Ureter (tissue), 1 donor: ENCODE results near the gene MLPH. TPM values are rescaled to one million over a fixed set of nuclear protein-coding genes. Genes with fewer than 3 reads are reported as not detected.
A peak's percentile ranks its signal among the peaks of the same experiment; 100 is the strongest.

Experiments used
- DNase-seq: peaks from one replicate; pipeline ENCODE4 v3.0.0-alpha.2; 2020; ENCODE audit warnings: low spot score
- total RNA-seq: library from RNA; stranded (reverse); gene quantifications from one replicate; pipeline ENCODE4 v1.2.4, GENCODE V29; 2023
- donor health status: DM: yes; HTN: yes; CAD: no.

The MLPH gene, protein sequence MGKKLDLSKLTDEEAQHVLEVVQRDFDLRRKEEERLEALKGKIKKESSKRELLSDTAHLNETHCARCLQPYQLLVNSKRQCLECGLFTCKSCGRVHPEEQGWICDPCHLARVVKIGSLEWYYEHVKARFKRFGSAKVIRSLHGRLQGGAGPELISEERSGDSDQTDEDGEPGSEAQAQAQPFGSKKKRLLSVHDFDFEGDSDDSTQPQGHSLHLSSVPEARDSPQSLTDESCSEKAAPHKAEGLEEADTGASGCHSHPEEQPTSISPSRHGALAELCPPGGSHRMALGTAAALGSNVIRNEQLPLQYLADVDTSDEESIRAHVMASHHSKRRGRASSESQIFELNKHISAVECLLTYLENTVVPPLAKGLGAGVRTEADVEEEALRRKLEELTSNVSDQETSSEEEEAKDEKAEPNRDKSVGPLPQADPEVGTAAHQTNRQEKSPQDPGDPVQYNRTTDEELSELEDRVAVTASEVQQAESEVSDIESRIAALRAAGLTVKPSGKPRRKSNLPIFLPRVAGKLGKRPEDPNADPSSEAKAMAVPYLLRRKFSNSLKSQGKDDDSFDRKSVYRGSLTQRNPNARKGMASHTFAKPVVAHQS
- total RNA-seq: 236 TPM

DNA sequence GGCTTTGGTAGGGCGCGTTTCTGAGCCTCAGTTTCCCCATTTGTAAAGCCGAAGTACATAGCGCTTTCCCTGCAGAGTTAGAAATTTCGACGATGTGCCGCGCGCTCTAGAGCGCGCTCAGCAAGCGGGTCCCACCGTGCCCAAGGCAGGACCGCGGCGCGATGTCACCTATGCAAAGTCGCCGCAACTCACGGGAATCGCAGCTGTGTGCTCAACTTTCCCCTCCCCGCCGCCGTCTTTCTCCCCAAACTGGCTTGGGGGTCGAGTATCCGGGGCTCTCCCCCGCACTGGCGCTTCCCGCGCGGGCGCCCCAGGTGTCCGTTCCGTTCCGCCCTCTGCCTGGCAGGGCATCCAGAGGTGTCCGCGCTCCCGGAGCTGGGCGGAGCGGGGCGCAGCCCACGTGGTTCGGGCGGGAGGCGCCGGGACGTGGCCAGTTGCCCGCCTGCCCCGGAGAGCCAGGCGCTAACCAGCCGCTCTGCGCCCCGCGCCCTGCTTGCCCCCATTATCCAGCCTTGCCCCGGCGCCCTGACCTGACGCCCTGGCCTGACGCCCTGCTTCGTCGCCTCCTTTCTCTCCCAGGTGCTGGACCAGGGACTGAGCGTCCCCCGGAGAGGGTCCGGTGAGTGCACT is at the start of gene MLPH:
Gene MLPH, plus strand, starts transcription at position 433 of the 630 bp plus-strand sequence. CDS start 6,176 bp downstream, outside the sequence.
- peak; percentile 72 for DNase-seq

DNA sequence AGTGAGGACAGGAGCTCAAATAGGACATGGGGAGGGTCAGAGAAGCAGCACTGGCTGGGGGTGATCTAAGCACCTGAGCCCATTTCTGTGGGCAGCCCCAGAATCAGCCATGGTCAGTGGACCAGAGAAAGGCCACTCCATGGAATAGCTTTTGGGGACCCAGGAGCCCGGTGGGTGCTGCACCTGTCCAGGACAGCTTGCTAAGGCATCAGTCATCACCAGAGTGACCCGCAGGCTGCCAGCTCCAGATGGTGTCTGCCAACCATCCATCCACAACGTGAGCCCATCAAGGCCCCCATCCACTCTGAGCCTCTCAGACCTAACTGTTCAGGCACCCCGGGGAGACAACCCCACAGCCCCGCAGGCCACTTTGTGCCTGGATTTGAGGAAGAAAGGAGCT is 49.5 kb upstream of the MLPH start:
- no peak for DNase-seq

DNA sequence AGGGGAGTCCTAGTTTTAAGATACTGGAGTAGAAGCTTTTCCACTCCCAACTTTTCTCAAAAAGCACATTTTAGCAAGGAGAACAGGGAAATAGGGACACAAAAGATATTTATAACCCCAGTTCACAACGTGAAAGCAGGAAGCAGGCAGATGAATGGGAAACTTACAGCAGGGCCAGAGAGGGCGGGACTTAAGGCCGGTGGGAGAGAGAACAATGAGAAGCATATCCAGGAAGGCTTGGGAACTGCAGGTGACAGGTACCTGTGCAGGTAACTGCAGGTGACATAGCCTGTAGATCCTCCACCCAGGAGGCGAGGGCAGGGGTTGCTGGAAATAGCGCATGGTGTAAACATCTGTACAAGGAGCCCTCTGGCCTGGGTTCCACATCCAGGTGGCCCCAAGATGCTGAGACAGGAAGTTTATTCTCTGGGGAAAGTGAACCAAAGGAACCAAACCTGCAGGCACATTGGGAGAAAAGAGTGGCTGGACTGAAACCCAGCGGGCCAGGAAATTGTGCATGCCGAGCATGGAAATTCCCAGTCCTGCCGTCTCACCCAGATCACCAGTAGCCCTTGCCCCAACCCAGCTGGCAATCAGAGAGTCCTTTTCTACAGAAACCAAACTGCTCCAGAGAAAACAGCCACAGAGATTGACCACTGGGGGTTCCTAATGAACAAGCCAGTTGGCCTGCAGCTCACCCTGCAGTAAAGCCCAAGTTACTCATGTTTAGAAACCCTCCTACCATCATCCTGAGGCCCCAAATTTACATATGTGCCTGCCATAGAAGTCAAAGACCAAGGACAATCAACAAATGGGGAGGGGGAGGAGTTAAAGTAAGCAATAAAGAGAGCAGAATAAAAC is 48.7 kb upstream of the MLPH start:
- no peak for DNase-seq

DNA sequence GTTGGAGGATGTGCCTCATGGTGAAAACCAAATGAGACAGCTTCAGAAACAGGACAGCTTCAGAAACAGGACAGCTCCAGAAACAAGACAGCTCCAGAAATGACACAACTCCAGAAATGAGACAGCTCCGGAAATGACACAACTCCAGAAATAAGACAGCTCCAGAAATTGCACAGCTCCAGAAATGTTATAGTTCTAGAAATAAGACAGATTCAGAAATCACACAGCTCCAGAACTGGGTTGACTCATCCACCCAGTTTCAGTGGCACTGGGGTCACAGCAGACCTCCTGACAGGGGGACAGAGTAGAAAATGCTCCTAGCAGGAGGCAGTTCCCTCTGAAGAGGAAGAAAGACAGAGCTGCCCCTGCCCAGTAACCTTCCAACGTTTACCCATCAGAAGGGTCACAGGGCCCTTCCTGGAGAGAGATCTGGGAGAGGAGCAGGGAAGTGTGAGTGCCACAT is 46.2 kb upstream of the MLPH start:
- DNase-seq: no peak

DNA sequence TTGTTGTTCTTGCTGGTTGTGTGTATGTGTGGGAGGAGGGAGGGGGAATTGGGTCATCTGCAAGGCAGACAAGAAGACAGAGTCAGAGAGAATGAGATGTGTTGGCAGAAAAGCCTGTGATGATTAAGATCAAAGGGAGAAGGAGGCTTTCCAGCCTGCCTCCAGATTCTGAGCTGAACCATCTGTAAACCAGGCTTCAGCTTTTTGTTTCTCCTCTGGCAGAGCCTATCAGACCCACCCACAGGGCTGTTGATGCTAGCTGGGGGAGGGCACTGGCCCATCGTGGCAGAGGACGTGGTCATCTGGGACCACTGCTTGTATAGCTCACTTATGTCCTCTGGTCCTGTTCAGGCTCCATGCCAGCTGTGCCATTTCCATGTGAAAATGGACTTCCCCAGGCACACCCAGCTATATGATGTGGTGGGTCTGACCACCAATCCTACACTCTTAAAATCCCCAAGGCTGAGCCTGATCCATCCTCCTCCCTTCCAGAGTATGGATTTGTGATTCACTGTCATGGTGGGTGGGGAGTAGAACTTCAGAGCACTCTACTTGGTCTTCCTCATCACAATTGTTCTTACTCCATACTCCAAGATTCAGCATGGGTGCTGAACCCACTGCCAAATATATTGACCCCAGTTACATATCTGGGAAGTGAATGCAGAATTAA is 45.3 kb upstream of the MLPH start:
- no peak for DNase-seq

DNA sequence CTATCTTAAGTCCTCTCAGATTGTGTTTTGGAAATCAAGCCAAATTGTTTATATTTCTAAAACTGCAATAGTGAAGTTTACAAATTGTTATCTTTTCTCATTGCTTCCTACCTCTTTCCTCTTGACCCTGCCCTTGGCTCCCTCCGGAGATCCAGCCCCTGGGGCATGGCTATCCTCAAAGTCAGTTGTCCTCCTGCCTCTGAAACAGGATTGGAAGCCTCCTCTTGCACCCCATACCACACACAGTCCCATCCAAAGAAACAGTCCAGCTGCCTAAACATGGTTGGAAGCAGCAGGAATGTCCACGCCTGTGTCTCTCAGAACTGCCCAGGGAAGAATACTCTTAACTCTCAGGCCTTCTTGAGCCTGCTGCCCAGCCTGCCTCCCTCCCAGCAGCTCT is 43.0 kb upstream of the MLPH start:
- no peak for DNase-seq

DNA sequence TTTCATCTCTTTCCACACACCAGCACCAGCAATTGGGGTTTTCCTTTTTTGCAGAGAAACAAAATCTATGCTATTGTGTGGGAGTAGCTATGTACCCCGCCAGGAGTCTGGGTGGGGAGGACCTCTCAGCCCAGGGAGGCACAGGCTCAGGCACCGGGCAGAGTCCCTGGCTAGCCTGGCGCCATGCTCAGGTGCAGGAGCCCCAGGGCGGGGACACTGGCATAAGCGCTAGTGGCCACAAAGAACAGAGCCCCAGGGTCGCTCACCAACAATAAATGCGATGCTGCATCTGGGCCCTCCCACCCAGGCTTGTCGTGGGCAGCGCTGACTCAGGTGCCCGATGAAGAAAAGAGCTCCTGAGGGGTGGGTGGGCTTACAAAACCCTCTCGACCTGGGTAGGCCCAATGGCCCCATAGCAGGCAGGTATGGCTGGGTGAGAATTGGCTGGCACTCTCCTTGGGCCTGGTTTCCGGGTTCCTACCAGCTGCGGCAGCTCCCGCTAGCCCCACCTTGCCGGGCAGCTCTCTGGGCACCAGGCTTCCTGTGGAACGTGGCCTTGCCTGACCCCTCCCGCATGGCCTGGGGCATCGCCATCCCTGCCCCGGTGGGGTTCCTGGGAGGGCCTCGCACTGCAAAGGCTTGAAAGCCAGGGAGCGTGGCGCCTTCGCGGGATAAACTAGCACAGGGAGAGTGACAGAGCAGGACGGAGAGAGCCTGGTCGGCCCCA is 41.3 kb upstream of the MLPH start:
- no peak for DNase-seq

DNA sequence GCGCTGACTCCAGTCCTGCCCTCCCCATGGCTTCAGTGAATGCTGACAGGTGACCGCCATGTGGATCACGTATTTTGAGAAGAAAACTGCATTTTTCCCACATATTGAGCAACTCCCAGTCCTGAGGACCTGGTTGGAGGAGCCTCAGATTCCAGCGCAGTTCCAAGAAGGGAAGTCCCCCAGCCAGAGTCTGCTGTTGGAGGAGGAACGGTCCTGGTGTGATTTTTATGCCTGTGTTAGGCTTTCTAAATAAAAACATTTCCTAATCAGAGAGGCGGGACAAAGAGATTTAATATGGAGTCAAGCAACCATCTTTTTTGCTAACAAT is 40.7 kb upstream of the MLPH start:
- DNase-seq: no peak

DNA sequence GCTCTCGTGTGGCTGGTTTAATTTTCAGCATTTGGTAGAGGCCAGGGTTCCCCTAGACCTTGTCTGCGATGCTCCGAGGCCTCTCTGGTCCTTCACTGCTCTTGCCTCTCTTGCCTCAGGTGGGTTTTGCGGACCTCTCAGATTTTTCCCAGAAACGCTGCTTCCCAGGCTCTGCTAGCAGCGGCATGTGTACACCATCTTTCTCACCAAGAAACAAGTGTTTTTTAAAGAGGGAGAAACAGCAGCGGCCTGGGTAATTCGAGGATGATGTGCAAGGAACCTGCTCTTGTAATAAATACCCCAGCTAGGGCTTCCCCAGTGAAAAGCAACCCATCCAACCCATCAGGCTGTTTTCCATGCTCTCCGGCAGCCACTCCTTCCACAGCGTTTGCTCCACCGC is 39.6 kb upstream of the MLPH start:
- DNase-seq: no peak

DNA sequence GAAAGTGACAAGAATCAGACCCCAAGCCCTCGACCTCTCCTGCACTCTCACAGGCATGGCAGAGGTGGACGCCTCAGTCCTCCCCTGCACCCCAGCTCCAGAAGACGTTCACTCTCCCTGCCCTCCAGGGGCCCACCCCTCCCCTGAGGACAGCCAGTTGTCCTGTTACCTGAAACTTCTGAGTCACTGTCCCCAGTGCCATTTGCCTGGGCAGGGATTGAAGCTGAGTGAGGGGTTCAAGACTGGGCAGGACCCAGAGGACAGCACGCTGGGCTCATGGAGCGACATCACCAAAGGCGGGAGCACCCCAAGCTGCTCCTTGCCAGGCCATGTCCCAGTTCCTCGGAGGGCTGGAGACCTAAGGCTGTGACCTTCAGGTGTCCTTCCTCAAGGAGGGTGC is 38.9 kb upstream of the MLPH start:
- no peak for DNase-seq

DNA sequence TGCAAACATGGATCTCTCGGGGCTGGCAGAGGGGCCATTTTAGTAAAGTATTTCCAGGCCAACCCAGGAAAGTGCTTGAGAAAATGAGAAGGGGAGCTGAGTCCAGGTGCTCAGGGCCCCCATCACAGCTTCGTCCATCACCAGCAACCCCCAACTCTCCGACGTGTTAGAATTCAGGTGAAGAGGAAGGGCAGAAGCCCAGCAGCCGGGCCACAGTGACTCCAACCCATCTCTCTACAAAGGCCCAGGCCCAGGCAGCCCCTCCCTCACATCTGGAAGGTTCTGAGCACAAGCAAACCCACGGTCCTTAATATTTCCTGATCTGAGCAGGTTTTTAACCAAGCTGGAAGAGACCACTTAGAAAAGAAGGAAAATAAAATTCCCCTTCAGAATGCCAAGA is 38.4 kb upstream of the MLPH start:
- DNase-seq: no peak

DNA sequence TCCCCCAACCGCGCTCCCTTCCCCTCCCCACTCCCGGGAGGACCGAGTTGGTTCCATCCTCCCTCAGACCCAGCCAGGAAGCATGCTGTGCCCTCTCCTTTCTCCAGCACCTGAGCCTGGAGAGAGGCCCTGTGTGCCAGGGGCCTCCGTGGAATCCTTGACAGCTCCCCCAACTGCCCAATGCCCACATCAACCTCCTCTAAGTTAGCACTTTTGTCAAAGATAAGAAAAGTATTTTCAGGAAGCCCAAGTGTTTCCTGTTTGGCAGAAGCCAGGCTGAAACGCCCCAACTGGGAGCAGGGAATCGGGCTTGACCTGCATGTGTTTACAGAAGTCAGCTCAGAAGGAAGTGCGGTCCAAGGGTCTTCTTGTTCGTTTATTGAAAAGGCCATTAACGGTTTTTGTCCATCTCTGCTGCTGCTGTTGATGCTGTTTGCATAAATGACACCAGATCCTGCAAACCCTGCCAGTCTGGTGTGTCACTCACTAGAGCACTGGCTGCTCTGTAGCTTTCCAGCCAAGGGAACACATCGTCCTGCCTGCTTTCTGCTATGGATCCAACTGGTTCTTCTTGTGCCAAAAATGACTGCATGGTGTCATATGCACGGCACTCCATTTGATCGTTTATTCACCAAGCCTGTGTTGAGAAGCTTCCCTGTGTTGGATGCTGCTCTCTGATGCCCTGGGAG is 37.7 kb upstream of the MLPH start:
- no peak for DNase-seq

DNA sequence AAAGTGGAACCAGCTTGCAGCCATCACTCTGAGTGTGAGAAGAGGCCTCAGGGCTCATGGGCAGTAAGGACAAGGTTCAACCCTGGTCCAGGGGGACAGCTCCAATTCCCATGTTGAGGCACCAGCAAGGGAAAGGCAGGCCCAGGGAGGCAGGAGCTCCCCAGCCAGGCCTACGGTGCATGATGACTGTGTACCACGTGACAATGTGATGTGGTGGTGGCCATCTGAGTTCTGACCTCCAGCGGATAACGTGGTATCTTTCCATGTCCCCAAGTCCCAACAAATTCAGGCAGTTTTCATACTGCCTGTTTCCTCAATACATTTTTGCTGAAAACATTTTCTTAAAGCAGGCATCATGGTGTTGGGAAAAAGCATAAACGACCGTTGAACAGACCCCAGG is 36.9 kb upstream of the MLPH start:
- DNase-seq: no peak

DNA sequence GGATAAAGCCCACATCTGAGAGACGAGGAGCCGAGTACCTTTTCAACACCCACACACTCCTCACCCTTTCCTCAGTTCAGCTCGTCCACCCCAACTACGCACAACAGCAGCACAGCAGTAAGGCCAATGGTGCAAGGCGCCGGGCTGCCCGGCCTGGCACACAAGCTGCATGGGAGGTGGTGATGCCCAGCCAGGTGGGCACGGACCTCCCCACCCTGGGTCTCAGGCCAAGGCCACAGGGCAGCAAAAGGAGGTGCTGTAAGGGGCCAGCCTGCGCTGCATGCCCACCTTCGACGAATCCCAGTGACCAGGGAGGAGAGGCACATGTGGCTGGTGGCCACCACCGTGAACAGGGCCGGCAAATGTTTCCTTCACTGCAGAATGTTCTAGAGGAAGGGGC is 36.5 kb upstream of the MLPH start:
- no peak for DNase-seq

DNA sequence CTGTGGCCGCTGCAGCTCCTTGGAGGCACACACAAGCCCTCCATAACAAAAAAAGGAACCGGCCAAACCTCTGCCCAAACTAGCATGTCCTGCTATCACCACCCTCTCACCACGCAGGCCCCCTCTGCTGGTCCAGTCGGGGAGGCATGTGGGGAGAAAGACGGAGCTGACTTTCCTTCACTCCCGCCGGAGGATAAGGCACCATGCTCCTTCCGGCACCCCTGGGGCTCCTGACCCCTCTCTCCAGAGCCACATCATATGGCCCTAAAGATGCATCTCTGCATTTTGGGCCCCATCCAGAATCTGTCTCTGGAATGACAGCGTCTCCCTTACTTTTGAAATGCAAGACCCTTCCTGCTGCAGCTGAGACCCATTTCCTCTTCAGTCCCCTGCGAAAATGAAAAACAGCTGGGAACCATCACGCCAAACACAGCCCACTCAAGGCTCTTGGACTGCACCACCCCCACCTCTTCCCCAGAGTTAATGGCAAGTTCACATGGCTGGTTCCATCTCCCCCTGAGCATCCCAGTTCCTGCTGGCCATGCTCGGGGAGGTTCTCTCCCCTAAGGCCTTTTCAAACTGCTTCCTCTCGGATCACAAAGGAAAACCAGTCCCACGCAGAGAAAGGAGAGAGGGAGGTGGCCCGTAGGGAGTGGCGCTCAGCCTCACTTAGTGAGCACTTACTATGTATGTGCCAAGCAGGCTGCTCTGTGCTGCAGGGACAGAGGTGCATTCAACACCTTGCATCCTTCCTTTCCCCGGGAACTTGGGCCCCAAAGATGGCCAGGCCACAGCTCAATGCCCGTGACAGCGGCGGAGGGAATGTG is 35.2 kb upstream of the MLPH start:
- DNase-seq: no peak

DNA sequence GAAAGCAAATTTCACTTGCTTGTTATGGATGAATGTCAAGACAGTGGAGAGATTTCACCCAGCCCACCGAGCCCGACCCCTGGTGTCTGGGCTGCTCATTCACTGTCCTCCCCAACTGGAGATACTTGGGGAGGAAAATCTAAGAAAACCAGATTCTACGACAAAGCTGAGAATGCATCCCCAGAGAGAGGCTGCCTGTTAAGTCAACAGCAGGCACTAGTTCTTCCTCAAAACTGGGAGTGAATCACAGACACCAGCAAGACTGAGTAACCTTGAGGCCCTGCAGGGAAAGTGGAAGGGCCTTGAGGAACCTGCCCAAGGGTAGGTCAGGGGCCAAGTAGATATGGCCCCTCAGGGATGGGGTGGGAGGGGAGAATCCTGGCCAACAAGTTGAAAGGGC is 34.2 kb upstream of the MLPH start:
- no peak for DNase-seq

DNA sequence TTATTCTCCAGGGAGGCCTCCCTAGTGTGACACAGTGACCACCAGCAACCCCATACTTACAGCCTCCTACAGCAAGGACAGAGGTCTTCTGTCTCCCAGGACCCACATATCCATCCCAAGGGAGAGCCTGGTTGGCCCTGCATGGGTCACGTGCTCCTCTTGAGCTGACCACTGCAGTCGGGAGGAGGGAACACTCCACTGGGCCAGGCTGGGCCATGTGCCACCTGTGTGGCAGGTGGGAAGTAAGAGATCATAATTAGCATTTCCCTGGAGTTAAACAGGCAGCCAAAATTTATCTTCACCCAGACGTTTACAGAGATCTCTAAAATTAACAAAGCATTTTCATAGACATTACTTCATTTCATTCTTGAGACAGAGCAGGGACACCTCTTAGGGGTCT is 33.4 kb upstream of the MLPH start:
- DNase-seq: no peak

DNA sequence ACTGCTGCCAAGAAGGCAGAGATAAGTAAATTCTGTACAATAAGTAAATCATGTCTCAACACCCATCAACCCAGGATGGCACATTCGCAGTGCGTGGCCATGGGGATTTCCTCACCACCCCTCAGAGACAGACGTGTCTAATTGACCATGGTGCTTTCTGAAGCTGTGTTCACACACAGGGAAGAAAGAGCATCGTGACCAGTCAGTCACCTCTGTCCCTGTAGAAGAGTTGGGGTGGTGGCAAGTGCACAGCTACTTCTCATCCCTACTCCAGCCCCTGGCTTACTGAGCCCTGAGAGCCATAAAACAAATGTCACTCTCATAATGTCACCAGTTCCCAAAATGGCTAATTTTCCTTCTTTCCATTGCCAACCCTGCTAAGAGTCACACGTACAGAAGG is 31.3 kb upstream of the MLPH start:
- DNase-seq: no peak

DNA sequence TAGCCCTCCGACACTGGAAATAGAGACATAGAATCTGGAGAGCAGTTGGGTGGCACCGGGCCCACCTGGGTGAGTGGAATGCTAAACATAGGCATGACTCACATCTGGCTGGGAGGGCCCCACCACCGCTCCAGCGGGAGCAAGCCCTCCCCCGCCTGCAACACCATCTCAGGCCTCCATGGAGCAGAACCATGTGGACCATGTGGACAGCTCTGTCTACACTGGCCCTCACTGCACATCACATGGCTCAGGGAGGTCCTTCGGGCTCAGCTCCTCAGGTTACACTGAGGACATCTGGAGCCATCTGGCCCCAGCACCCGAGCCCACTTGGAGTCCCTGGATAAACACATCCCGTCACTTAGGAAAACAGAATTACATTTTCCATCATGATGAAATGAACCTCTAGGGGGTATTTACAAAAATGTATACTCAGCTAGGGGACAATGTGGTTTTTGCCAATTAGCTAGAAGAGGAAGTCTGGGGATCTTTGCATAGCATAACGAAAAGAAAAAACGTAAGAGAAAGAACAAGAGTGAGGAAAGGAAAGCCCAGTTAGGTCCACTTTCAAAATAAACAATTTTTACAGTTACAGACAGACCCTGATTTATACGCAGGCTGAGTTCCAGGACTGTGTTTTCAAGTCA is 30.7 kb upstream of the MLPH start:
- DNase-seq: no peak
